ENCODE results near the gene ATXN7L1.

Gene ATXN7L1

DNA sequence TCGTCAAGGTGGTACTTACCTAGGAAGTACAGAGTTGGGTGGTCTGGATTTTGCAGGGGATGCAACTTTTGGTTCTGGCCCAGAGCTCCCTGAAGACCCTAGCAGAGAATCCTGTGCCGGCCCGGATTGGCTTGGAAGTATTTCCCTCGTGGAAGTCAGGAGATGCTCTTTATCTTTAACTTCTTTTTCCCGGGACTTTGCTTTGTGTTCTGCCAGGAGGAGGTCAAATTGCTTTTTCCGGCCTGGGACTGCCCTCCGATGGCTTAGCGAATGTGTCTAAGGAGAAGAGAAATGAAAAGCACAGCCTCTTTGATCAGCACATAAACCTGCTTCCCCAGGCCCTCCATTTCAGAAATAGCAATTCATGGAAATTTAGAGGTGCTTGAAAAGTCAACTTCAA, 238.1 kb downstream of the ATXN7L1 start:
- DNase-seq = no peak

DNA sequence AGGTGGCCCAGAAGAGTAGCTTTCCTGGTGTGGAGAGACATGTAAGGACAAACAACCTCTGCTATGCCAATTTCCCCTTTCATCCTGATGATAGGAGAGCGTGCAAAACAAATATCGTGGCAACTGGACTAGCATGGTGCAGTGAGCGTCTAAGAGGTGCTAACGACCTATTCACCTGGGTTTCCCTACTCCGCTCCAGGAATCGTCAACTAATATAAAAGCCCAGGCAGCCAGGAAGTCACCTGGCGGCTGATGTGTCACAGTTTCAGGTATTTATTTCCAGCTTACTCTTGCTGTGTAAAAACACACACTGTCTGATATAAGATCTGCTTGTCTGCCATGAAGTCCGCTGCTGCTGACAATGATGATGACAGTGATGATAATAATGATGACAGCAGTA, 238.6 kb downstream of the ATXN7L1 start:
- DNase-seq = no peak

DNA sequence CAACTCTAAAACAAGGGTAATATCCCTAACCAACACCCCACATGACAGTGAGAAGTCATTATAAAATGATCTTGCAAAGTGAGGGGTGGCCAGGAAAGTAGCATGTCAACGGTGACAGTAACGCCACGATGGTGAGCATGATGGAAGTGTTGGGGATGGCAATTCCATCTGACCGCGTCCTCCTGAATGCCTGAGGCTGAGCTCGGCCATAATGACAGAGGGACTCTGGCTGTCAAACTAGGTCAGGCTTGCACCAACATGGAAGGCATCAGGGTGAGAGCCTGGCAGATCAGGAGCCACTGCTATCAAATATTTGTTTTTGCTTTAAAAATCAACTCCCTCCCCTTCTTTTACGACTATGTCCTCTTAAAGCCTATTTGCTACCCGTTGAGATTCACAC, 239.4 kb downstream of the ATXN7L1 start:
- no peak for DNase-seq

DNA sequence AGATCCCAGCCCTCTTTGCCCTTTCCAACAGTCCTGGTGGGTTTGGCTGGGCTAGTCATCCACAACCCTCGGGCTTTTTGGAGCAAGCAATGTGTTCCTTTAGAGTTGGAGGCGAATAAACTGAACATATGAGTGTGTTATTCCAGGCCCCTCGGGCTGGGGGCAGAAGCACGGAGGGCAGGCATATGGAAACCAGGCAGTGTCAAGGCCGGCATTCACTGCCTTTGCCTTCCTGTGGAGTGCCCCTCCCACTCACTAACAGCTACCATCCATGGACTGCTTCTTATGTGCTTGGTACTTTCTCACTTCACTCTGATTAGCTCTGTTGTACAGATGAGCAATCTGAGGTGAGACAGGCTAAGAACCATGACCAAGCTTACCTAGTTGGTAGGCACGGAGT, 241.2 kb downstream of the ATXN7L1 start:
- no peak for DNase-seq

DNA sequence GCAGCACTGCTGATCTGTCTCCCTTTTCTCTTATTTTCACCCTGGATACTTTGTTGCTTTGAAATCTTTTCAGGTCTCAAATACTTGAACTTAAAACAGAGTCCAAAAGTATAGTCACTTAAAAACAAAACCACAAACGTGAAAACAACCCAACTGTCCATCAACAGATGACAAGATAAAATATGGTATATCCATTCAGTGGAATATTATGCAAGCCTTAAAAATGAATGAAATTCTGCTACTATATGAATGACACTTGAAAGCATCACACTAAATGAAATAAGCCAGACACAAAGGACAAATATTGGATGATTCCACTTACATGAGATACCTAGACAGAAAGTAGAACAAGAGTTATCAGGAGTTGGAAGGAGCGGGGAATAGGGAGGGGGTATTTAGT, 250.4 kb downstream of the ATXN7L1 start:
- no peak for DNase-seq

DNA sequence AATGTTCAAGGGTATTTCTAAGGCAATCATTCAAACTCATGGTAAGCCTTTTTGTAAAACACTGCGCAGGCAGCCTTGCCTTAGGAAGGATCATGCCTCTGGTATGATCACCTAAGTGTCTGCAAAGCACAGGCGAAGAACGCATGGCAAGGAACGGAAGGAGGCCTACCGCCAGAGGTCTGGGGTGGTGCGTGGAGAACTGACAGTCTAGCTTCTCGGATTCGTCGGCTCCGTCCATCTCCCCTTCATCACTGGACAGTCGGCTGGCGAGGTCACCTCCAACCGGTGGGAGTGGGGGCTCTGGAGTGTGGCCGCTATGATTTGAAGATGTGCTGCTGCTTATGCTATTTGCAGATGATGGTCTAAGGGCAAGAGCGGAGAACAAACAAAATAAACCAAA, 252.5 kb downstream of the ATXN7L1 start:
- no peak for DNase-seq

DNA sequence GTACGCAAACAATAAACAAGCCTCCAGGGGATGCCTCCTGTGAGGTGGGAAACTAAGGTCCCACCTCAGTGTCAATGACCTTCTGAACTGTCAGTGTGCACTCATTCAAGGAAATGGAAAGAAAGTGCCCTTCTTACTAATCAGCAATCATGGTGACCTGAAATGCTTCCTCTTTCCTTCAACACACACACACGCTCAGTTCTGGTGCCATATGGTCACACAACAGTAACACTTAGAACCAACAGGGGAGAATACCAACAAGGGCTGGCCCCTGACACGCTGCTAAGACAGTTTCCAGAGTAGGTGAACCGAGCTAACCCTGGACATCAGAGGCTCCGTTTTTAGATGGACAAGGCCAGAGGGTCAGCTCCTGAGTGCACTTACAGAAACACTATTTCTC, 253.0 kb downstream of the ATXN7L1 start:
- DNase-seq = no peak

DNA sequence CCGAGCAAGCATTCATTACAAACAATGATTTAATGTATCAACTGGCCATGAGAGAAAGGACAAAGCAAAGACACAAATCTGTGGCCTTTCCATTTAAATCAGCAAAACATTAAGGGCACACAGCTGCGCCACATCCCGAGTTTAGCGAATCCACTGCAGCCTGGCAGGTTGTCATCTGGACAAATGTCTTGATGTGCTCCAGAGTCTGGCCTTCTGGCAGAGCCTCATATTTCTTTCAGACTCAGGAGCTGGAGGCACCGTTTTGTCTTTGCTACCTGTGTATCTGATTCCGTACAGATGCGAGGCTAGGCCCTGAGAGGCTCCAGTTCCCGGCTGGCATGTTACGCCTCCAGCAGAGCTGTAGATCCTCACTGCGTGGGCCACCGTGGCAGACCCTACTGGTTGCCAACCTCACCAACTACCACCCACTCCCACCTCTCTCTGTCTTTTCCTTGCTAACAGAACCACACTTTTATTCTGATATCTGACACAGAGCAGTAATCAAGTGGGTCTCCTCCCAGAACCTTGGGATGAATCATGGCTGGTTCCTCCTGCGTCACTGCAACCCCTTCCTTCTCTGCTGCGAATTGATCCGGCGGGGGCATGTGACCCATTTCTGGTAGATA, 254.2 kb downstream of the ATXN7L1 start:
- no peak for DNase-seq

DNA sequence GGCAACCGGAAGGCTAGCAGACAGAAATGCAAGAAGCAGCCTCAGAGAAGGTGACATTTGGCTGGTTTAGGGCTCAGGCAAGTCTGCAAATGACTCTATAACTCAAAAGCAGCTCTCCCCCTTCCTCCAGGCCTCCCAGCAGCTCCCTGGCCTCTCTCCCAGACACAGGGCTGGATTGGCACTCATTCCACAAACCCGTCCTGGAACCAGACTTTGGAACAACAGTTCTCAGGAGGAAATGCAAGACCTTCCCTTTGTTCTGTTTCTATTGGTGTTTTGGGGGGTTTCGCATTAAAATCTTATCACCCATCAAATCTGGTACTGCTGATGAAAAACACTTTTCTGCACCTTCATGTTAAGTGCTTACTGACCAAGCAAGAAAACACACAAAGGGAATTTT, 254.8 kb downstream of the ATXN7L1 start:
- no peak for DNase-seq

DNA sequence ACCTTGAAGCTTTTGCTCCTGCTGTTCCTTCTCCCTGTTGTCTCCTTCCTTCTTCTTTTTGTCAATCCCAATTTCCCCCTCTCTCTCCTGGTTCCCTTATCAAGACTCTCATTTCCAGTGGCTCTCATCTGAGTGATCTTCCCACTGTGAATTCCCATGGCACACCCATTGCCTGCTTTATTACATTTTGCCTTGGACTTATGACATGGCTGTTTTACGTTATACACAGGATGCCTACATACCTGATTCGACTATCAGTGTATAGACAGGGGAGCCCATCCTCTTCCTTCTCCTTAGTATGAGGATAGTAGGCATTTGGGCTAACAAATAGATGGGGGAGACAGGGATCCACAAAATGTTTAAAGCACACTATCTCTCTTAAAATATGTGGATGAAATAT, 255.2 kb downstream of the ATXN7L1 start:
- no peak for DNase-seq

DNA sequence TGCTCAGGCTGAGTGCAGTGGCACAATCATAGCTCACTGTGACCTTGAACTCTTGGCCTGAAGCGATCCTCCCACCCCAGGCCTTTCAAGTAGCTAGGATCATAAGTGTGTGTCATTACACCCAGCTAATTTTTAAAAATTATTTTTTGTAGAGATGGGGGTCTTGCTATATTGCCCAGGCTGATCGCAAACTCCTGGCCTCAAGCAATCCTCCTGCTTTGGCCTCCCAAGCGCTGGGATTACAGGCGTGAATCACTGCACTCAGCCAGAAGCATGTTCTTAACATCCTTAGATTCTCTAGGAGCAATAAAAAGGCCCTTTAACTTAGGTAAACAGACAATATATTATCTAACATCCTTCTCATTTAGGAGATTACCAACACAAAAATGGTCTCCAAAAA, 256.8 kb downstream of the ATXN7L1 start:
- DNase-seq = no peak

DNA sequence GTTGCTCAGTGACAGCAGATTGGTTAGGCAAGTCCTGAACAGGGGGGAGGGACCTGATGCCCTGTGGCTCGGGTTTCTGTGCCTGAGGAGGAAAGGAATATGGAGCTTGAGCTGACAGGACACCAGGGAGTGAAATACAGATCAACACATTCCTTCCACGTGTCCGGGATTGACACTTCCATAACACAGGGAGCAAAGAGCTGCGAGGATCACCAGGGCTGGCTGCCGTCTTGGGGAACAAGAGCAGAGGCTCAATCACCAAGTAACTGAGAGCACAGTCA, 258.4 kb downstream of the ATXN7L1 start:
- DNase-seq = no peak

DNA sequence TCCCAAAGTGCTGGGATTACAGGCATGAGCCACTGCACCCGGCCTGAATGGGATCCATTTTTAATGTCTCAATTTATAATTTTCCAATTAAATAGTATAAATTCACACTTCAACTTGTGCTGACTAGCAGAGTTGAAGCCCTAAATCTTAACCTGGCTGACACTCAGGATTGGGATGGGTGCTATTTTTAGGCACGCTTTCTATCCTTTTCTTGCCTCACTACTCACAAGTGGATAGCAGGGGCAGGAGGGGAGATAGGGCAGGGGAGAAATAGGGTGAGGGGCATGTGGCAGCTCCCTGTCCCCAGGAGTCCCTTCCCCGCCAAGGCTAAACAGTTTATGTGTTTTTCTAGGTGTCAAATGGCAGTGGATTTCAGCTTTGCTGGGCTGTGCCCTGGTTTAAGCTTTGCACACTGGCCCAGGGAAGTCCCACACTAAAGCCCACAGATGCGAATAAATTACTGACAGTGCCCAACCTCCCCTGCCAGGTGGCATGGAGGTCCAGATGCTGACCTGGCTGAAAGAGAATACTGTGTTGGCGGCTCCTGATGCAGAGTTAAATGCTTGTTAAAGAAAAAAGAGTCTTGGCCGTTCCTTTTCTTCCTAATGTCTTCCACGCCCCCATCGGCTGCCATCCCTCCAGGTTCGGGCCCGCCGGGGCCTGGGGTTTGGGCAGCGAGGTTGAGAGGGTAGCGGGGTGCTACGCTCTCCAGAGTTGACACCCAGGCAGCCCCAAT, 259.0 kb downstream of the ATXN7L1 start:
- no peak for DNase-seq

DNA sequence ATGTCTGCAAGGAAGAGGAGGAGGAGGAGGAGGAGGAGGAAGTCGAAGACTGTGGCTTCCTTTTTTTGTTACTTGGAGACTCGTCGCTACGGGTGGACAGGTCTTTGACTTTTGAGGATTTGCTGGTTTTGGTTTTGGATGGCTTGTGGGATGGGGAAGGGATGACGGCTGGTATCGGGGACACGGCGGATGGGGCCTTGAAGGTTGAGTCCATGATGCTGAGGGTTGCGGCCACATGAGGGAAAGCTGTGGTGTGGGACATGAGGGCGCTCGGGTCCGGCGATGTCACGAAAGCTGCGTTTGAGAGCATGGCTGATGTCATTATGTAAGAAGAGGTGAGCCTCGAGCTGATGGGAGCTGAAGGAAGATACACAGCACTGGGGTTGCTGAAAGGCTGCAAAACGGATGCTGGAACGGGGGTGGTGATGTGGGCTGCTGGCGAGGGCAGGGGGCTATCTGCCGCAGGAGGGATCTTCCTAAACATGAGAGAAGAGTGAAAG, 262.0 kb downstream of the ATXN7L1 start:
- no peak for DNase-seq

DNA sequence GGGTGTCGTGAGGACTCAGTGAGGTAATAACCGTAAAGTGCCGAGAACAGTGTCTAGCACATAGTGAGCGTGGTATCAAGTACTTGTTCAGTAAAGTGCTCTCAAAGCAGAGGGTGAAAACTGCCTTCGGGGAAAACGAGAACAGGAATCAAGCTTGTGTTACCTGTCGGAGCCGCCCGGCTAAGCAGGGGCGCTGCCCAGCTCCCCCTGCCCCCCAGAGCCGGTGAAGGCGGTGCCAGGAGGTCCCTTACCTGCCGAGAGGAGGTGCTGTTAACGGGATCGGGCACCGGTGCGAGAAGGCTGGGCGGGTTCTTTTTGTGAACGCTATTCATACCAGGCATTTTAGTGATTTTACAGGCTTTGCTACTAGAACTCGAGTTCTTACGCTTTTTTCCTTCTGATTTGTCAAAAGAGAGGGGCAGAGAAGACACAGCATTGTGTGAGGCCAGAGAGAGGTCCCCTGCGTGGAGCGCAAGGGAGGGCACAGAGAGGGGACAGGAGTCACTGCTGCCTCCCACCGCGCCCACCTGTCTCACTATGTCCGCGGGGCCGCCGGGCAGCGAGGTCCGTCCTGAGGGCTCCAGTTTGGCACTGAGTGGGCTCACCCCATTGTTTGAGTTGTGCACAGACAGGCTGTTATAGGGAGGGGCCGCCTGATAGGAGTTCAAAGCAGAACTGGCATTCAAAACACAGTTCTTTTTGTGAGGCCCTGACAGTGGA, 262.6 kb downstream of the ATXN7L1 start:
- no peak for DNase-seq

DNA sequence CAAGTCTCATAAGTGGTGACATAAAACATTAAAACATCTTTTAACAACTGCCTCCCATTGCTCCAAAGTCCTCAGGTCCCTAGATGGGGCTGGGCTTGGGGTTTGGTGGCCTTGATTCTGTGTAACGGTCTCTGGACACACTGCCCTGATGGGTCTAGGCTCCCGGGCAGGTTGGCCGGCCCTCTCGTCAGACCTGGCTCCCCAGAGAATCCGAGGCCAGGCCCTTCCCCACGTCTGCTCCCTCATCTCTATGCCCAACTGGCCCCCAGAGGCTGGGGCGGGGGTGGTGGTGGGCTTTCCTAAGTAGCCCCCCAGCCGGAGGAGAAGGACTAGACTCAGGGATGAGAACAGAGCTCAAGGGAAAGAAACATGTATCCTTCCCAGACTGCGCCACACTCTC, 263.6 kb downstream of the ATXN7L1 start:
- no peak for DNase-seq

DNA sequence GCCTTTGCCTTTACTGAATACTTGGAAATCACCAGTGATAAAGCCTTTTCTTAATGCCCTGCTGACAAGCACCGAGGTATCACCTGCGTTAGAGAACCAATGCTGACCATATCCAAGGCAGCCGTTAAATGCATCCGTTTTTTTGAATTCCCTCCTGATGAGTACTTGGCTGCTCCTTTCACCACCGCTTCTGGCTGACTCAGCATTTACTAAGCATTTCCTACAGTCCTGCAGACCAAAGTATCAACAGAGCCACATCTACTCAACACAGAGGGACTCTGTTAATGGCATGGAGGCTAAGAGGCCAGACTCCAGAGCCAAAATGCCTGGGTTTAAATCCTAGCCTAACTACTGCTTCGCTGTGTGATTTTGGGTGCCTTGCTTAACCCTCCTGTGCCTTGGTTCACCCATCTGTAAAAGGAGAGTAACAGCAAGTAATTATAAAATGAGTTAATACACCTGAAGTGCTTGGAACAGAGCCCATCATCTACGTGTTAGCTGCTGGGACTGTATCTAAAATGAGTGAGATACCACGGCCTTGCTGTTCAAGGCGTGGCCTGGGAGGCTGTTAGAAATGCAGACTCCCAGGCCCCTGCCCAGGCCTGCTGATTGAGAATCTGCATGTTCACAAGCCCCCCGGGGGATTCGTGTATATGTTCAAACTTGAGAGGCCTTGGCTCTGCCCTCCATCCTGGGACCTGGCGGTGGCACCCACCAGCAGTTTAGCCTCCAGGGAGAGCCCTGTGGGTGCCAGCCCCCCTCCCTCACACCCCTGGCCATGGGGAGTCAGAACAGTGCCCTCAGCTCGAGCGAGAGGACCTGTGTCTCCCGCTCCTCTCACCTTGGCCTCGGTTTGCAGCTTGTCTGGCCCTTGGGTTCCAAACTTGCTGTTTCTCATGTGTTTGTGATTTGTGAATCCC, 264.3 kb downstream of the ATXN7L1 start:
- no peak for DNase-seq

DNA sequence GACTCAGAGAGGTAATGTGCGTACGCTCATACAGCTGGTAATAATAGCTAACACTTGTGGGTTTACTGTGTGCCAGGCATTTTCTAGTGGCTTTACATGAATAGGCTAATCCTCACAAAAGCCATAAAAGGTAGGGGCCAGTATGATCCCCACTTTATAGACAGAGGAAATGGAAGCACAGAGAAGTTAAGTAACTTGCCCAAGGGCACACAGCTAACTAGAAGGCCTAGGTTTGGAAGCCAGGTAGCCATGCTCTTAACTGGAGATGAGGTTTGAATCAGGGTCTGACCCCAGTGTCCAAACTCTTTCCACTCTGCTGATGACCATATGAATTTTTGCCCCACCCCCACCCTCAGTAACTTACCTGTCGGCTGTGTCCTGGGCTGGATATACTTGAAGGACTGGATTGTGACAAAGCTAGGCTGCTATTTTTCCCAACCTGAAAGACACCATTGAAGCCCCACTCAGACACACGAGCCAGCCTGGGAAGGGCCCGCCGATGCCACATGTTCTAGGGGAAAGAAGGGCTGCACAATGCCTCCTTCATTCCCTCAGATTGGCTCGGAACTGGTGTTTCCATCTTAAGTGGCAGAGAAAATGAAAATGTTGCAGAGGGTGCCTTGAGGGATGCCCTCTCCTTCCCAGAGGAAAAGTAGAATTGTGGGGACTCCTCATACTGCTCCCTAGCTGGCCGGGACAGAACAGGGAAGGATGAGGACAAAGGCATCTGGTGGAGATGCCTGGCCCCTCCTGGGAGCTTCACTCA, 266.1 kb downstream of the ATXN7L1 start:
- no peak for DNase-seq

DNA sequence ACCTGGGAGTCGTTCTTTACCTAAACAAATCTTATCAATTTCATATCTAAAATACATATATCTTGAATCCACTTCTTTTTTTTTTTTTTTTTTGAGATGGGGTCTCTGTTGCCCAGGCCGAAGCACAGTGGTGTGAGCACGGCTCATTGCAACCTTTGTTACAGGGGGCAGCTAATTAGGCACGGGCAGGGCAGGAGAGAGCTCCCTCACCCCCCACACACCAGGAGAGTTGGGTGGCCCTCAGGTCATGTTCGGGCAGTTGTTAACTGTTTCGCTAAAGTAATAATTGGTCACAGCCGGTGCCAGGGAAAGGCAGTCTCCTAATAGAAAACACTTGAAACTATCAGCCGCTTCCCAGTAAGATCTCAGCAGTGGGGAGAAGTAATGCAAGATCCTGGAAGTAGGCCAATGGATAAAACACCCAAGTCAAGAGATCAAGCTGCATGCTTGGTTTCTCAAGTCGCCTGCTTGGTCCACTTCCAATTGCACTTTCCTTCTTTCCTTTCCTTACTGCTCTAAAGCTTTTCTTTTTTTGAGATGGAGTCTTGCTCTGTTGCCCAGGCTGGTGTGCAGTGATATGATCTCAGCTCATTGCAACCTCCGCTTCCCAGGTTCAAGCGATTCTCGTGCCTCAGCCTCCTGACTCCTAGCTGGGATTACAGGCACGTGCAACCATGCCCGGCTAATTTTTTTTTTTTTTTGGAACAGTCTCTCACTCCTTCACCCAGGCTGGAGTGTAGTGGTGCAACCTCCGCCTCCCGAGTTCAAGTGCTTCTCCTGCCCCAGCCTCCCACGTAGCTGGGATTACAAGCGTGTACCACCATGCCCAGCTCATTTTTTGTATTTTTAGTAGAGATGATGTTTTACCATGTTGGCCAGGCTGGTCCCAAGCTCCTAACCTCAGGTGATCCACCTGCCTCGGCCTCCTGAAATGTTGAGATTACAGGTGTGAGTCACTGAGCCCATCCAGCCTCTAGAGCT, 273.8 kb downstream of the ATXN7L1 start:
- DNase-seq = no peak

DNA sequence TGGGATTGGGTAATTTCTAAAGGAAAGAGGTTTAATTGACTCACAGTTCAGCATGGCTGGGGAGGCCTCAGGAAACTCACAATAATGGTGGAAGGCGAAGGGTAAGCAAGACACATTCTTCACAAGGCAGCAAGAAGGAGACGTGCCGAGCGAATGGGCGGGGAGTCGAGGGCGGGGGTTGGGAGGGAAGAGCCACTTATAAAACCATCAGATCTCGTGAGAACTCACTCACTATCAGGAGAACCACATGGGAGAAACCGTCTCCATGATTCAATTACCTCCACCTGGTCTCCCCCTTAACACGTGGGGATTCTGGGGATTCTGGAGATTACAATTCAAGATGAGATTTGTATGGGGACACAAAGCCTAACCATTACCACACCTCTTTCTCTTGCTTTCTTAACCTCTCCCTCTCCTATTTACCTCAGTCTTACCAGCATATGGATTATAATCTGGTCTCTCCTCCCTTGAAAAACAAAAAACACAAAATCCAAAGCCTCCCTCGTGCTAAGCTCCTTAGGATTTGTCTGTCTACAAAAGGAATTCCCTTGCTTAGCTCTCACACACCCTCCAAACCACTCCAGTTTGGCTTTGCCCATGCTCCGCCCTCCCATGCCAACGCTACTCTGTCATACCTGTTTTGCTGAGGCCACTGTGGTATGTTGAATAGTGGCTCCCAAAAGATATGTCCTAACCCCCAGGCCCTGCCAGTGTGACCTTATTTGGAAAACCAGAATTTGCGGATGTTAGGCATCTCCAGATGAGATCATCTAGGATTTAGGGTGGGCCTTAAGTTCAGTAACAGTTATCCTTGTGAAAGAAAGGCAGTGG, 275.5 kb downstream of the ATXN7L1 start:
- DNase-seq = no peak

Measured in activated T-cell treated with anti-CD3 and anti-CD28 coated beads, Interleukin-2, amount 50 U/mL, for 1 hour (primary cell).